Neuronal stem cell (in vitro differentiated cells): ENCODE results near the gene CLIC5.

Experiments used
- DNase-seq: peaks from one replicate; pipeline ENCODE4 v3.0.0-alpha.2; 2013; ENCODE audit warnings: low spot score
- H2AFZ ChIP-seq: one replicate; pipeline ENCODE4 v1.6.1; 2013; ENCODE audit warnings: mild to moderate bottlenecking, low read length, inconsistent platforms
- H2AK5ac ChIP-seq: 2 replicates; pipeline ENCODE4 v1.6.1; 2013; ENCODE audit warnings: low read depth, mild to moderate bottlenecking, inconsistent platforms, low read length, moderate library complexity, mixed read lengths
- H2BK120ac ChIP-seq: 2 replicates; pipeline ENCODE4 v1.6.1; 2013; ENCODE audit warnings: low read depth, mild to moderate bottlenecking, inconsistent platforms, low read length, moderate library complexity, mixed read lengths
- H2BK12ac ChIP-seq: one replicate; pipeline ENCODE4 v1.6.1; 2013; ENCODE audit warnings: low read length, inconsistent platforms
- H2BK15ac ChIP-seq: 2 replicates; pipeline ENCODE4 v1.6.1; 2013; ENCODE audit warnings: mild to moderate bottlenecking, low read length, inconsistent platforms, mixed read lengths
- H2BK5ac ChIP-seq: one replicate; pipeline ENCODE4 v1.6.1; 2013; ENCODE audit warnings: inconsistent platforms, mild to moderate bottlenecking, low read length, moderate library complexity
- H3K14ac ChIP-seq: one replicate; pipeline ENCODE4 v1.6.1; 2013; ENCODE audit warnings: low read length, inconsistent platforms
- H3K18ac ChIP-seq: 2 replicates; pipeline ENCODE4 v1.6.1; 2013; ENCODE audit warnings: low read length, inconsistent platforms
- H3K23ac ChIP-seq: 2 replicates; pipeline ENCODE4 v1.6.1; 2013; ENCODE audit warnings: low read depth, mild to moderate bottlenecking, mixed read lengths, low read length, inconsistent platforms; ENCODE audit not compliant: poor library complexity
- H3K27ac ChIP-seq: replicated peaks from 3 replicates; pipeline ENCODE4 v1.5.1; 2013; ENCODE audit warnings: low read length, inconsistent platforms
- H3K27me3 ChIP-seq, 3 experiments: 2 replicates each; pipeline ENCODE4 v1.6.1; 2013; ENCODE audit warnings: low read length in 3 of 3, mild to moderate bottlenecking in 2 of 3, inconsistent platforms in 1 of 3, low read depth in 1 of 3, mixed read lengths in 1 of 3, moderate library complexity in 1 of 3; ENCODE audit not compliant: control insufficient read depth in 3 of 3, insufficient read depth in 3 of 3
- H3K36me3 ChIP-seq, 2 donors: replicated peaks in 1 of 2; 2 replicates each; pipeline ENCODE4 v1.6.1; 2013; ENCODE audit warnings: low read length in 2 of 2; ENCODE audit not compliant: control insufficient read depth in 2 of 2, insufficient read depth in 2 of 2
- H3K4ac ChIP-seq: 2 replicates; pipeline ENCODE4 v1.6.1; 2013; ENCODE audit warnings: inconsistent platforms, mild to moderate bottlenecking, low read length, moderate library complexity
- H3K4me1 ChIP-seq, 2 donors: 1 replicate in 1 of 2; 2 replicates in 1 of 2; pipeline ENCODE4 v1.6.1; 2013; ENCODE audit warnings: low read length in 2 of 2, low read depth in 1 of 2; ENCODE audit not compliant: control insufficient read depth in 2 of 2, insufficient read depth in 1 of 2
- H3K4me2 ChIP-seq: one replicate; pipeline ENCODE4 v1.6.1; 2013; ENCODE audit warnings: mild to moderate bottlenecking, low read length, inconsistent platforms; ENCODE audit not compliant: insufficient read depth, poor library complexity, severe bottlenecking
- H3K4me3 ChIP-seq, 2 donors: 2 replicates each; pipeline ENCODE4 v1.5.1; 2013; ENCODE audit warnings: low read length in 2 of 2, mild to moderate bottlenecking in 2 of 2, inconsistent platforms in 1 of 2, moderate library complexity in 1 of 2
- H3K79me1 ChIP-seq: one replicate; pipeline ENCODE4 v1.6.1; 2013; ENCODE audit warnings: low read depth, mild to moderate bottlenecking, inconsistent platforms, low read length, moderate library complexity
- H3K9ac ChIP-seq: one replicate; pipeline ENCODE4 v1.6.1; 2013; ENCODE audit warnings: mild to moderate bottlenecking, low read depth, low read length, inconsistent platforms; ENCODE audit not compliant: poor library complexity
- H3K9me3 ChIP-seq, 2 donors: replicated peaks in 1 of 2; 2 replicates each; pipeline versions ENCODE3 to v1.6.1; 2013; ENCODE audit warnings: low read length in 2 of 2, mild to moderate bottlenecking in 2 of 2, inconsistent platforms in 1 of 2, low read depth in 1 of 2, mixed read lengths in 1 of 2, moderate library complexity in 1 of 2; ENCODE audit not compliant: control insufficient read depth in 2 of 2, insufficient read depth in 1 of 2
- H4K8ac ChIP-seq: one replicate; pipeline ENCODE4 v1.6.1; 2013; ENCODE audit warnings: low read depth, mild to moderate bottlenecking, inconsistent platforms, low read length, moderate library complexity
- H4K91ac ChIP-seq: one replicate; pipeline ENCODE4 v1.6.1; 2013; ENCODE audit warnings: low read length, low read depth, mild to moderate bottlenecking, inconsistent platforms; ENCODE audit not compliant: poor library complexity
- WGBS, 2 donors: extraction: QIAGEN DNeasy Blood & Tissue Kit; methylation state at CpG; one replicate each; pipeline ENCODE4 v1.1.7; 2013; ENCODE audit warnings: missing lambda C conversion rate in 2 of 2, mixed read lengths in 1 of 2; ENCODE audit not compliant: insufficient read length in 2 of 2, insufficient replicate concordance in 1 of 2; ENCODE audit errors: extremely low coverage in 2 of 2; 5-methylcytosine and 5-hydroxymethylcytosine counted together

The CLIC5 gene

DNA sequence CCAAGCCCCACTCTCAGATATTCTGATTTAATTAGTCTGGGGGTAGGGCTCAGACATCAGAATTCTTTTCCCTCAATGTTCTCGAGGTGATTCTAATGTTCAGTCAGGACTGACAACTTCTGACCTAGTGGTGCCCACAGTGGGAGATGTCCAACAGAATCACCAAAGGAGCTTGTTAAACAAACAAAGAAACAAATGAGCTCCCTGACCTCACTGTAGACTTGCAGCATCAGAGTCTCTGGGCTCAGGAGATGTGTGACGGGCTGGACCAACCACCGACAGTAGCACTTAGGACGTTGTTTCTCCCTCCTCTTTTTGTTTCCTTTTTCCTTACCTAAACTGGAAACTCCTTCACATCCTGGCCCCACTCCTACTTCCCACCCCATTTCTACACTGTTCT lies 49.3 kb downstream of the CLIC5 start:
- Histone ChIP-seq H3K4ac (no peak overlapping the region), H2BK5ac (no peak overlapping the region), H2AFZ (no peak overlapping the region), H4K91ac (no peak overlapping the region), H2BK12ac (no peak overlapping the region), H4K8ac (no peak overlapping the region), H2BK15ac (no peak overlapping the region), H3K9ac (no peak overlapping the region), H3K4me1 (peaks cover 0 to 3% of the 10 kb centered on the region in 2 donors), H3K18ac (no peak overlapping the region), H3K79me1 (no peaks in the 10 kb centered on the region), H3K36me3 (no peaks in the 10 kb centered on the region), H3K14ac (no peak overlapping the region), H3K9me3 (peaks cover 0 to 3% of the 10 kb centered on the region in 2 donors), H3K4me2 (no peak overlapping the region), H3K4me3 (no peak overlapping the region), H2BK120ac (no peak overlapping the region), H3K23ac (no peak overlapping the region), H3K27ac (no peak overlapping the region), H2AK5ac (no peak overlapping the region), H3K27me3 (no peaks in the 10 kb centered on the region)
- no peak for DNase-seq
- WGBS, 2 donors = no CpG with 5 or more reads among the region's 4 CpGs

DNA sequence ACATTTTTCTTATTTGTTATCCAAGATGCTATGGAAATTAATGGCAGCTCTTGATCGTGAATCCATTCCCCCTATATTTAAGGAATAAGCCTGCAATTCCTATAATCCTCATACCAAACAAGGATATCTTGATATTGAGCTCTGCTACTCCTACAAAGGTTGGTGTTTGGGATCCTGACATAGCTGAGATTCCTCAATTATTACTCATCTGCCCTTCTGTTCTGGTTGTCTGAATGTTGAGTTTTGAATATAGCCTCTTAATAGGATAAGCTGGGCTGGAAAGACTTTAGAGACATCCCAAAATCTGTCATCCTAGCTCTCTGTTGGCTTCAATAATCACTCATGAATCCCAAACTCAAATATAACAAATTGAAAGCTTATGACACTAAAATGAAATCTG lies 49.9 kb downstream of the CLIC5 start:
- Histone ChIP-seq H4K91ac (no peak overlapping the region), H2BK120ac (no peak overlapping the region), H3K23ac (no peak overlapping the region), H3K9me3 (peaks cover 0 to 3% of the 10 kb centered on the region in 2 donors), H2BK12ac (no peak overlapping the region), H3K36me3 (no peaks in the 10 kb centered on the region), H3K79me1 (no peaks in the 10 kb centered on the region), H2BK15ac (no peak overlapping the region), H3K4ac (no peak overlapping the region), H3K18ac (no peak overlapping the region), H3K14ac (no peak overlapping the region), H3K4me3 (no peak overlapping the region), H2AFZ (no peak overlapping the region), H3K9ac (no peak overlapping the region), H2AK5ac (no peak overlapping the region), H3K4me1 (peaks cover 0 to 3% of the 10 kb centered on the region in 2 donors), H2BK5ac (no peak overlapping the region), H3K27me3 (no peaks in the 10 kb centered on the region), H3K4me2 (no peak overlapping the region), H4K8ac (no peak overlapping the region), H3K27ac (no peak overlapping the region)
- DNase-seq = no peak
- no CpG with 5 or more reads among the region's 1 CpG for WGBS, 2 donors

DNA sequence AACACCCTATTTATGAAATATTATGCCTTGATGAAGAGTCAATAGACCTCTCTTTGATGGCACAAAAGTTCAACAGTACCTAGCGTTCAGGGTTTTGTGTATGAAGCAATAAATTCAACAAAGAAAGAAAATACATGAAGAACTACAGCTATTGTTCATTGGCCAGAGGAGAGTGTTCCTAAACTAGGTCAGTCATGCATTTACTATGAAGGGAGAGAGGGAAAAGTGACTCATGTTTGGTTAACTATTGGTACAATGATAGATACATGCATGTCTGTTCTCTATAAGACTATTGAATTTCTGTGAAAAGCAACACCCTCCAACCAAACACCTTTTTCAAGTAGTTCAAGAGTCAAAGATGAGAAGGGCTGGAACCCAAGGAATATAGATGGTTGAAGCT lies 50.7 kb downstream of the CLIC5 start:
- no peak for DNase-seq
- H4K91ac ChIP-seq = no peak overlapping the region
- H2BK5ac ChIP-seq = no peak overlapping the region
- H2AFZ ChIP-seq = no peak overlapping the region
- H3K27me3 ChIP-seq = no peaks in the 10 kb centered on the region
- no peaks in the 10 kb centered on the region for H3K36me3 ChIP-seq
- no peak overlapping the region for H3K4ac ChIP-seq
- H3K9me3 ChIP-seq = peaks cover 0 to 3% of the 10 kb centered on the region in 2 donors
- H3K27ac ChIP-seq = no peak overlapping the region
- no peak overlapping the region for H4K8ac ChIP-seq
- H3K4me2 ChIP-seq = no peak overlapping the region
- no peak overlapping the region for H2BK120ac ChIP-seq
- no peak overlapping the region for H2BK12ac ChIP-seq
- H3K4me1 ChIP-seq = peaks cover 0 to 3% of the 10 kb centered on the region in 2 donors
- no peak overlapping the region for H3K23ac ChIP-seq
- no peak overlapping the region for H3K9ac ChIP-seq
- no peak overlapping the region for H2BK15ac ChIP-seq
- no CpG with 5 or more reads among the region's 1 CpG for WGBS, 2 donors
- H2AK5ac ChIP-seq = no peak overlapping the region
- H3K14ac ChIP-seq = no peak overlapping the region
- no peak overlapping the region for H3K18ac ChIP-seq
- no peak overlapping the region for H3K4me3 ChIP-seq
- H3K79me1 ChIP-seq = no peaks in the 10 kb centered on the region

DNA sequence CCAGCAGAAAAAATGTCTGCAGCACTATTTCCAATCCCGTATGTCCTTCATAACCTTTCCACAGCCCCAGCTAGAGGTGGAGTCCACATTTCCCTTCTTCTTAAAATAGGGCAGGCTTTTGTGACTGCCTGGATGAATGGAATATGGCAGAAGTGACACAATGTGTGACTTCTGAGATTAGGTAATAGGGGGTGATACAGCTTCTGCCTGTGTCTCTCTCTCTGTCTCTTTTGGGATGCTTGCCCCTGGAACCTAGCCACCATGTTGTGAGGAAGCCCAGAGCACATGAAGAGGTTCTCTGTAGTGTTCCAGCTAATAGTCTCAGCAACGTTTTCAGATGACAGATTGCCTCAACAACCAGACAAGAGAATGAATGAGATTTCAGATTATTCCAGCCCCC lies 51.4 kb downstream of the CLIC5 start:
- Histone ChIP-seq H2BK120ac (no peak overlapping the region), H3K4me1 (peaks cover 0 to 3% of the 10 kb centered on the region in 2 donors), H4K91ac (no peak overlapping the region), H3K27me3 (no peaks in the 10 kb centered on the region), H2BK5ac (no peak overlapping the region), H3K9ac (no peak overlapping the region), H3K27ac (no peak overlapping the region), H3K14ac (no peak overlapping the region), H2AFZ (no peak overlapping the region), H3K18ac (peak overlapping the region; percentile 35), H3K4me3 (no peak overlapping the region), H4K8ac (no peak overlapping the region), H3K9me3 (peaks cover 0 to 3% of the 10 kb centered on the region in 2 donors), H3K36me3 (no peaks in the 10 kb centered on the region), H2AK5ac (no peak overlapping the region), H3K4me2 (no peak overlapping the region), H3K4ac (no peak overlapping the region), H2BK15ac (no peak overlapping the region), H2BK12ac (no peak overlapping the region), H3K23ac (no peak overlapping the region), H3K79me1 (no peaks in the 10 kb centered on the region)
- DNase-seq = no peak
- no CpG with 5 or more reads among the region's 2 CpGs for WGBS, 2 donors
